Naive B cell (primary cell): ENCODE results near the gene ANKRD16. TPM values are rescaled to one million over a fixed set of nuclear protein-coding genes. Genes with fewer than 3 reads are reported as not detected.
"Not testable (repeated sequence)": the region's sequence is repeated elsewhere in the genome, so short reads cannot be mapped to it uniquely, and the experiment has no call there.

ENCODE experiments used
- ATAC-seq, 2 donors: fragments of 150-1000 bp; cut with Tn5 transposase; 2 replicates each; pipeline ENCODE4 v1.10.0; 2021; ENCODE audit warnings: low read depth in 2 of 2, mild to moderate bottlenecking in 2 of 2, moderate library complexity in 2 of 2
- DNase-seq: peaks from one replicate; pipeline ENCODE4 v3.0.0; 2022
- H3K27ac Mint-ChIP-seq, 6 donors: one replicate each; pipeline ENCODE4 v1.8.0; 2020 to 2022; ENCODE audit warnings: mild to moderate bottlenecking in 6 of 6, mixed read lengths in 6 of 6, moderate library complexity in 5 of 6, inconsistent platforms in 2 of 6
- H3K27me3 Mint-ChIP-seq, 3 donors: one replicate each; pipeline ENCODE4 v1.8.0; 2021 to 2022; ENCODE audit warnings: mixed read lengths in 3 of 3, mild to moderate bottlenecking in 1 of 3
- H3K36me3 Mint-ChIP-seq, 2 donors: one replicate each; pipeline ENCODE4 v1.8.0; 2020 to 2022; ENCODE audit warnings: mixed read lengths in 2 of 2, inconsistent platforms in 1 of 2, mild to moderate bottlenecking in 1 of 2
- H3K4me1 Mint-ChIP-seq, 3 donors: one replicate each; pipeline ENCODE4 v1.8.0; 2020 to 2022; ENCODE audit warnings: mixed read lengths in 3 of 3, inconsistent platforms in 1 of 3, mild to moderate bottlenecking in 1 of 3, moderate library complexity in 1 of 3
- H3K4me3 Mint-ChIP-seq, 8 donors: one replicate each; pipeline ENCODE4 v1.8.0; 2020 to 2022; ENCODE audit warnings: mild to moderate bottlenecking in 8 of 8, mixed read lengths in 8 of 8, moderate library complexity in 8 of 8, inconsistent platforms in 2 of 8
- H3K9me3 Mint-ChIP-seq, 7 donors: one replicate each; pipeline ENCODE4 v1.8.0; 2020 to 2022; ENCODE audit warnings: mixed read lengths in 7 of 7, mild to moderate bottlenecking in 5 of 7, inconsistent platforms in 2 of 7, moderate library complexity in 1 of 7
- polyA plus RNA-seq, 6 donors: library from polyadenylated mRNA; unstranded; fragments of 300-500 nt; fragmentation: Illumina TruSeq; gene quantifications; one replicate each; pipeline ENCODE4 v1.2.3, GENCODE V29; 2021; ENCODE audit warnings: low read depth in 6 of 6

ANKRD16 gene
- polyA plus RNA-seq, 6 donors from 2014 or later, result 4.0 to 7.5 (median 5.7) TPM

- no peaks in the 10 kb centered on the region for H3K27me3 Mint-ChIP-seq
- ATAC-seq, result peak; percentile 37 to 75
- DNase-seq, result no peak
Observed at GRCh38 chr10:5862360-5862961, 27.2 kb downstream of the ANKRD16 start.

GRCh38 chr10:5860066-5860465 is 29.6 kb downstream of the ANKRD16 start:
- Mint-ChIP-seq H3K4me1 (peaks cover 12 to 15% (median 14%) of the 10 kb centered on the region in 3 donors), H3K9me3 (peaks cover 0 to 1% (median 0%) of the 10 kb centered on the region in 7 donors), H3K27me3 (no peaks in the 10 kb centered on the region), H3K36me3 (peaks cover 0 to 5% of the 10 kb centered on the region in 2 donors), H3K27ac (peak overlapping the region in 1 of 6 donors; percentile 47), H3K4me3 (no peak overlapping the region)
- DNase-seq (no peak), ATAC-seq (no peak)

More at GRCh38 chr10:5862360-5862961, 27.2 kb downstream of the ANKRD16 start:
- Mint-ChIP-seq H3K36me3 (peaks cover 0 to 5% of the 10 kb centered on the region in 2 donors), H3K9me3 (peaks cover 0 to 1% (median 0%) of the 10 kb centered on the region in 7 donors), H3K4me3 (peak overlapping the region in 3 of 8 donors; percentile 30 to 36 (median 36)), H3K4me1 (peaks cover 24 to 32% (median 26%) of the 10 kb centered on the region in 3 donors), H3K27ac (peak overlapping the region; percentile 16 to 95 (median 80))

GRCh38 chr10:5858811-5859210 is 30.9 kb downstream of the ANKRD16 start:
- H3K36me3 Mint-ChIP-seq, result peaks cover 0 to 5% of the 10 kb centered on the region in 2 donors
- peaks cover 16 to 20% (median 18%) of the 10 kb centered on the region in 3 donors for H3K4me1 Mint-ChIP-seq
- no peaks in the 10 kb centered on the region for H3K9me3 Mint-ChIP-seq
- ATAC-seq (no peak), DNase-seq (no peak)
- H3K27ac Mint-ChIP-seq, result no peak overlapping the region
- no peak overlapping the region for H3K4me3 Mint-ChIP-seq
- H3K27me3 Mint-ChIP-seq, result no peaks in the 10 kb centered on the region

- DNase-seq (no peak), ATAC-seq (no peak)
- H3K9me3 Mint-ChIP-seq, result peaks cover 0 to 4% (median 0%) of the 10 kb centered on the region in 7 donors
- no peaks in the 10 kb centered on the region for H3K36me3 Mint-ChIP-seq
- H3K27me3 Mint-ChIP-seq, result no peaks in the 10 kb centered on the region
- peak overlapping the region in 1 of 6 donors; percentile 41 for H3K27ac Mint-ChIP-seq
- H3K4me3 Mint-ChIP-seq, result peak overlapping the region in 1 of 8 donors; percentile 28
- H3K4me1 Mint-ChIP-seq, result peaks cover 17 to 22% (median 18%) of the 10 kb centered on the region in 3 donors
Observed at GRCh38 chr10:5856701-5857004, 33.0 kb downstream of the ANKRD16 start.

- H3K9me3 Mint-ChIP-seq, result peaks cover 0 to 4% (median 0%) of the 10 kb centered on the region in 7 donors
- H3K27ac Mint-ChIP-seq, result peak overlapping the region in 3 of 6 donors; percentile 50 to 87 (median 74)
- DNase-seq, result no peak
- H3K36me3 Mint-ChIP-seq, result no peaks in the 10 kb centered on the region
- no peak for ATAC-seq
- H3K4me3 Mint-ChIP-seq, result peak overlapping the region in 2 of 8 donors; percentile 8 to 28
- peaks cover 17 to 22% (median 21%) of the 10 kb centered on the region in 3 donors for H3K4me1 Mint-ChIP-seq
- no peaks in the 10 kb centered on the region for H3K27me3 Mint-ChIP-seq
Observed at GRCh38 chr10:5855979-5856700, 33.6 kb downstream of the ANKRD16 start.

GRCh38 chr10:5854131-5854475 is 35.6 kb downstream of the ANKRD16 start:
- peak overlapping the region in 1 of 8 donors; percentile 75 for H3K4me3 Mint-ChIP-seq
- peak overlapping the region in 5 of 6 donors; percentile 48 to 88 (median 78) for H3K27ac Mint-ChIP-seq
- H3K4me1 Mint-ChIP-seq, result peaks cover 20 to 25% (median 22%) of the 10 kb centered on the region in 3 donors
- H3K9me3 Mint-ChIP-seq, result peaks cover 0 to 4% (median 0%) of the 10 kb centered on the region in 7 donors
- ATAC-seq (no peak), DNase-seq (no peak)
- no peaks in the 10 kb centered on the region for H3K36me3 Mint-ChIP-seq
- no peaks in the 10 kb centered on the region for H3K27me3 Mint-ChIP-seq

- H3K27me3 Mint-ChIP-seq, ATAC-seq, H3K9me3 Mint-ChIP-seq, DNase-seq, H3K36me3 Mint-ChIP-seq: not testable (repeated sequence)
- H3K4me3 Mint-ChIP-seq, result peak overlapping the region in 5 of 8 donors; percentile 8 to 77 (median 66)
- H3K27ac Mint-ChIP-seq, result peak overlapping the region in 5 of 6 donors; percentile 97 to 100 (median 99)
- H3K4me1 Mint-ChIP-seq, result peaks cover 33 to 58% (median 36%) of the 10 kb centered on the region in 3 donors
Observed at GRCh38 chr10:5846667-5847066, 43.0 kb downstream of the ANKRD16 start.

- H3K27ac Mint-ChIP-seq, result peak overlapping the region; percentile 98 to 100 (median 100)
- no peak for DNase-seq
- peaks cover 54 to 71% (median 55%) of the 10 kb centered on the region in 3 donors for H3K4me1 Mint-ChIP-seq
- no peaks in the 10 kb centered on the region for H3K9me3 Mint-ChIP-seq
- no peaks in the 10 kb centered on the region for H3K27me3 Mint-ChIP-seq
- H3K4me3 Mint-ChIP-seq, result peak overlapping the region; percentile 53 to 85 (median 76)
- ATAC-seq, result no peak
- H3K36me3 Mint-ChIP-seq, result no peaks in the 10 kb centered on the region
Observed at GRCh38 chr10:5844345-5845055, 45.2 kb downstream of the ANKRD16 start.

- H3K36me3 Mint-ChIP-seq, result no peaks in the 10 kb centered on the region
- no peaks in the 10 kb centered on the region for H3K27me3 Mint-ChIP-seq
- peak in 1 of 2 donors; percentile 13 for ATAC-seq
- peaks cover 51 to 78% (median 58%) of the 10 kb centered on the region in 3 donors for H3K4me1 Mint-ChIP-seq
- H3K27ac Mint-ChIP-seq, result peak overlapping the region; percentile 98 to 100 (median 100)
- DNase-seq, result peak; percentile 38
- H3K4me3 Mint-ChIP-seq, result peak overlapping the region; percentile 53 to 85 (median 76)
- H3K9me3 Mint-ChIP-seq, result no peaks in the 10 kb centered on the region
Observed at GRCh38 chr10:5843686-5844344, 45.9 kb downstream of the ANKRD16 start.

- Mint-ChIP-seq H3K27ac (peak overlapping the region; percentile 100), H3K36me3 (no peaks in the 10 kb centered on the region), H3K4me3 (peak overlapping the region; percentile 57 to 94 (median 88)), H3K27me3 (no peaks in the 10 kb centered on the region), H3K9me3 (no peaks in the 10 kb centered on the region), H3K4me1 (peaks cover 56 to 91% (median 70%) of the 10 kb centered on the region in 3 donors)
- no peak for ATAC-seq
- no peak for DNase-seq
Observed at GRCh38 chr10:5841965-5842364, 47.7 kb downstream of the ANKRD16 start.

- Mint-ChIP-seq H3K9me3 (no peaks in the 10 kb centered on the region), H3K4me3 (peak overlapping the region; percentile 82 to 94 (median 92)), H3K27ac (peak overlapping the region; percentile 100), H3K4me1 (peaks cover 47 to 86% (median 63%) of the 10 kb centered on the region in 3 donors), H3K27me3 (no peaks in the 10 kb centered on the region), H3K36me3 (no peaks in the 10 kb centered on the region)
- DNase-seq (peak; percentile 91), ATAC-seq (peak; percentile 75 to 82)
Observed at GRCh38 chr10:5840314-5841307, 49.1 kb downstream of the ANKRD16 start.

- not testable (repeated sequence) for H3K4me3 Mint-ChIP-seq, DNase-seq, ATAC-seq, H3K27me3 Mint-ChIP-seq, H3K36me3 Mint-ChIP-seq, H3K9me3 Mint-ChIP-seq
- peaks cover 25 to 71% (median 47%) of the 10 kb centered on the region in 3 donors for H3K4me1 Mint-ChIP-seq
- H3K27ac Mint-ChIP-seq, result peak overlapping the region in 2 of 6 donors; percentile 16 to 37
Observed at GRCh38 chr10:5836181-5836580, 53.5 kb downstream of the ANKRD16 start.
